ENCODE results near the gene CASR. TPM values are rescaled to one million over a fixed set of nuclear protein-coding genes. Genes with fewer than 3 reads are reported as not detected.
"Not testable (repeated sequence)": the region's sequence is repeated elsewhere in the genome, so short reads cannot be mapped to it uniquely, and the experiment has no call there.

The CASR gene
- not detected for polyA plus RNA-seq (2013, experiment 1 of 4)
- polyA plus RNA-seq (2013, experiment 2 of 4): not detected
- not detected for polyA plus RNA-seq (2013, experiment 3 of 4)
- not detected for polyA plus RNA-seq (2013, experiment 4 of 4)

- Histone ChIP-seq H3K4me1 (ENCODE audit: control insufficient read depth, insufficient read depth, low read length) (no peaks in the 10 kb centered on the region), H3K9me3 (ENCODE audit: control insufficient read depth, low read length) (no peaks in the 10 kb centered on the region), H3K36me3 (ENCODE audit: control insufficient read depth, insufficient read depth, low read length) (no peaks in the 10 kb centered on the region), H3K27ac (ENCODE audit: insufficient read depth, low read depth, low read length, poor library complexity, severe bottlenecking) (no peak within 1 kb of the TSS), H3K4me3 (ENCODE audit: insufficient read depth, low read depth, low read length) (peak within 1 kb of the TSS; percentile 25), H3K27me3 (ENCODE audit: control insufficient read depth, insufficient read depth, low read length, poor library complexity, severe bottlenecking) (peaks cover 75% of the 10 kb centered on the region)
- 12% methylated on average over 14 of the region's 14 CpGs for WGBS, 2 experiments
These were observed at the start of gene CASR for GRCh38 chr3:122183521-122183892. TSS of gene CASR (plus strand) at chr3:122183668. CDS start at chr3:122254190, 70,522 bp downstream.

DNA sequence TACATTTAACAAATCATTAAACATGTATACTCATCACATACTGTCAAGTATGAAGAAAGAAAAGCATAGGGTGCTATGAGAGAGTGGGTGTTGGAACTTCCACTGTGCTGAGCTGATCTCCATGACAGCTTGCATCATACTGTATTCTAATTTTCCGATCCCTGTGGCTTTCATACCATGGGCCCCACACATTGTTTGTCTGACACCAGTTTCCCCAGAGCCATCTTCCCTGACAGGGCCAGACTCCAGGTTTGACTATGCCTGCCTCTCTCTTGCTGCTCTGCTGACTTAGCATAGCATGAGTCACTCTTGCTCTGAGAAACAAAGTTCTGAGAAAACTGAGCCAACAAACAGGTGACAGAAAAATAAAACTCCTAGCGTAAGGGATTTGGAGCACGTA, 37.0 kb upstream of the CASR start:
- Histone ChIP-seq H3K36me3 (ENCODE audit: control insufficient read depth, insufficient read depth, low read length) (no peaks in the 10 kb centered on the region), H3K4me1 (ENCODE audit: control insufficient read depth, insufficient read depth, low read length) (no peaks in the 10 kb centered on the region), H3K27me3 (ENCODE audit: control insufficient read depth, insufficient read depth, low read length, poor library complexity, severe bottlenecking) (no peaks in the 10 kb centered on the region), H3K9me3 (ENCODE audit: control insufficient read depth, low read length) (no peaks in the 10 kb centered on the region), H3K4me3 (ENCODE audit: insufficient read depth, low read depth, low read length) (no peak overlapping the region), H3K27ac (ENCODE audit: insufficient read depth, low read depth, low read length, poor library complexity, severe bottlenecking) (no peak overlapping the region)
- 94% methylated on average over 3 of the region's 3 CpGs for WGBS, 2 experiments

- H3K27ac ChIP-seq (ENCODE audit: insufficient read depth, low read depth, low read length, poor library complexity, severe bottlenecking): no peak overlapping the region
- no peak overlapping the region for H3K4me3 ChIP-seq (ENCODE audit: insufficient read depth, low read depth, low read length)
- H3K9me3 ChIP-seq (ENCODE audit: control insufficient read depth, low read length): no peaks in the 10 kb centered on the region
- H3K36me3 ChIP-seq (ENCODE audit: control insufficient read depth, insufficient read depth, low read length): no peaks in the 10 kb centered on the region
- WGBS, 2 experiments: 82 to 83% methylated on average over 2 of the region's 2 CpGs
- no peaks in the 10 kb centered on the region for H3K4me1 ChIP-seq (ENCODE audit: control insufficient read depth, insufficient read depth, low read length)
- no peaks in the 10 kb centered on the region for H3K27me3 ChIP-seq (ENCODE audit: control insufficient read depth, insufficient read depth, low read length, poor library complexity, severe bottlenecking)
These were observed 34.4 kb upstream of the CASR start for GRCh38 chr3:122148941-122149627.

GRCh38 chr3:122151480-122151879, 32.0 kb upstream of the CASR start:
- Histone ChIP-seq H3K4me1 (ENCODE audit: control insufficient read depth, insufficient read depth, low read length) (no peaks in the 10 kb centered on the region), H3K27me3 (ENCODE audit: control insufficient read depth, insufficient read depth, low read length, poor library complexity, severe bottlenecking) (no peaks in the 10 kb centered on the region), H3K27ac (ENCODE audit: insufficient read depth, low read depth, low read length, poor library complexity, severe bottlenecking) (no peak overlapping the region), H3K36me3 (ENCODE audit: control insufficient read depth, insufficient read depth, low read length) (no peaks in the 10 kb centered on the region), H3K9me3 (ENCODE audit: control insufficient read depth, low read length) (no peaks in the 10 kb centered on the region), H3K4me3 (ENCODE audit: insufficient read depth, low read depth, low read length) (no peak overlapping the region)
- 77 to 93% methylated on average over 1 of the region's 2 CpGs for WGBS, 2 experiments

- not testable (repeated sequence) for H3K36me3 ChIP-seq (ENCODE audit: control insufficient read depth, insufficient read depth, low read length); H3K27ac ChIP-seq (ENCODE audit: insufficient read depth, low read depth, low read length, poor library complexity, severe bottlenecking); H3K27me3 ChIP-seq (ENCODE audit: control insufficient read depth, insufficient read depth, low read length, poor library complexity, severe bottlenecking); H3K4me3 ChIP-seq (ENCODE audit: insufficient read depth, low read depth, low read length); H3K4me1 ChIP-seq (ENCODE audit: control insufficient read depth, insufficient read depth, low read length); H3K9me3 ChIP-seq (ENCODE audit: control insufficient read depth, low read length)
- 82 to 84% methylated on average over 12 to 14 of the region's 31 CpGs for WGBS, 2 experiments
These were observed 18.5 kb upstream of the CASR start for GRCh38 chr3:122164983-122165382.

DNA sequence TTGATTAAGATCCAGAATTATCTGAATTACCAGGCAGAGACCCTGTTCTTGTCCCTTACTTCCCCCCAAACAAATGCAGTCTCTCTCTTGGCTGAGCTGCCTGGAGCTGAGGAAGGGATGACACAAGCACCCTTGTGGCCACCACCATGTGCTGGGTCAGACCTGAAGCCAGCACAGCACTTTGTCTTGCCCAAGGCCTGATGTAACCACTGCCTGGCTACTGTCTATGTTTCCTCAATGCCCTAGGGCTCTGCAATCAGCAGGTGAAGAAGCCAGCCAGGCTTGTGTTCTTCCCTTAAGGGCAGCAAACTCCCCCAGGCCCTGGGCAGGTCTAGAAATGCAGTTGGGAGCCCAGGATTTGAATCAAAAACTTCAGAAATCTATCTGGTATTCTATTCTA, 15.8 kb upstream of the CASR start:
- H3K4me3 ChIP-seq (ENCODE audit: insufficient read depth, low read depth, low read length): no peak overlapping the region
- H3K36me3 ChIP-seq (ENCODE audit: control insufficient read depth, insufficient read depth, low read length): no peaks in the 10 kb centered on the region
- no peaks in the 10 kb centered on the region for H3K27me3 ChIP-seq (ENCODE audit: control insufficient read depth, insufficient read depth, low read length, poor library complexity, severe bottlenecking)
- H3K4me1 ChIP-seq (ENCODE audit: control insufficient read depth, insufficient read depth, low read length): no peaks in the 10 kb centered on the region
- no peaks in the 10 kb centered on the region for H3K9me3 ChIP-seq (ENCODE audit: control insufficient read depth, low read length)
- H3K27ac ChIP-seq (ENCODE audit: insufficient read depth, low read depth, low read length, poor library complexity, severe bottlenecking): no peak overlapping the region

- Histone ChIP-seq H3K9me3 (ENCODE audit: control insufficient read depth, low read length) (no peaks in the 10 kb centered on the region), H3K27me3 (ENCODE audit: control insufficient read depth, insufficient read depth, low read length, poor library complexity, severe bottlenecking) (no peaks in the 10 kb centered on the region), H3K27ac (ENCODE audit: insufficient read depth, low read depth, low read length, poor library complexity, severe bottlenecking) (no peak overlapping the region), H3K36me3 (ENCODE audit: control insufficient read depth, insufficient read depth, low read length) (no peaks in the 10 kb centered on the region), H3K4me1 (ENCODE audit: control insufficient read depth, insufficient read depth, low read length) (no peaks in the 10 kb centered on the region), H3K4me3 (ENCODE audit: insufficient read depth, low read depth, low read length) (no peak overlapping the region)
- WGBS, 2 experiments: 87 to 89% methylated on average over 3 of the region's 3 CpGs
These were observed 15.4 kb upstream of the CASR start for GRCh38 chr3:122168044-122168443.

DNA sequence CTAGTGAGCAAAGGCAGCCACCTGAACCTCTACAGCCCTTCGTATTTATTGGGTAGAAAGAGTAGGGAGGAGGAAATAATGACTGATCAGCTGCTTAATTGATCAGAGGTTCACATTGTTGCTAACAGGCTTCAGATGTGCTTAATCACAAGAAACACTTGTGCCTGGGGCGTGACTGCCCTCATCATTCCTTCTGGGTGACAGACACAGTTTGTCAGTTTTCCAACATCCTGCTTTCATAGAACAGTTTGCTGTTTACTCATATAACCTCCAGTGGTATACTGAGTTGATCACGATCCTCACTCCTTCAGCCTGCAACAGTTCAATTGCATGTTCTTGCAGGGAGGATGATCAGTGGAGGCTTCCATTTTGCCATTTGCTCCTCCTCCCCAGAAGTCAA, 13.6 kb upstream of the CASR start:
- H3K4me1 ChIP-seq (ENCODE audit: control insufficient read depth, insufficient read depth, low read length): no peaks in the 10 kb centered on the region
- no peaks in the 10 kb centered on the region for H3K27me3 ChIP-seq (ENCODE audit: control insufficient read depth, insufficient read depth, low read length, poor library complexity, severe bottlenecking)
- no peak overlapping the region for H3K27ac ChIP-seq (ENCODE audit: insufficient read depth, low read depth, low read length, poor library complexity, severe bottlenecking)
- WGBS, 2 experiments: 78 to 81% methylated on average over 3 of the region's 3 CpGs
- H3K9me3 ChIP-seq (ENCODE audit: control insufficient read depth, low read length): no peaks in the 10 kb centered on the region
- no peak overlapping the region for H3K4me3 ChIP-seq (ENCODE audit: insufficient read depth, low read depth, low read length)
- no peaks in the 10 kb centered on the region for H3K36me3 ChIP-seq (ENCODE audit: control insufficient read depth, insufficient read depth, low read length)

DNA sequence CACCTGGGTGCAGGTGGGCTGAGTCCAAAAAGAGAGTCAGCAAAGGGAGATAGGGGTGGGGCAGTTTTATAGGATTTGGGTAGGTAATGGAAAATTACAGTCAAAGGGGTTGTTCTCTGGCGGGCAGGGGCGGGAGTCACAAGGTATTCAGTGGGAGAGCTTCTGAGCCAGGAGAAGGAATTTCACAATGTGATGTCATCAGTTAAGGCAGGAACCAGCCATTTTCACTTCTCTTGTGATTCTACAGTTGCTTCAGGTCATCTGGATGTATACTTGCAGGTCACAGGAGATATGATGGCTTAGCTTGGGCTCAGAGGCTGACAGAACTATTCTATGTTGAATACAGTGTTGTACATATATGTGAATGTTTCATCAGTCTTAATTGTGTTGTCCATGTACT, 12.1 kb upstream of the CASR start:
- not testable (repeated sequence) for H3K36me3 ChIP-seq (ENCODE audit: control insufficient read depth, insufficient read depth, low read length); H3K27ac ChIP-seq (ENCODE audit: insufficient read depth, low read depth, low read length, poor library complexity, severe bottlenecking); H3K4me3 ChIP-seq (ENCODE audit: insufficient read depth, low read depth, low read length); H3K4me1 ChIP-seq (ENCODE audit: control insufficient read depth, insufficient read depth, low read length); H3K27me3 ChIP-seq (ENCODE audit: control insufficient read depth, insufficient read depth, low read length, poor library complexity, severe bottlenecking); H3K9me3 ChIP-seq (ENCODE audit: control insufficient read depth, low read length)
- 73 to 76% methylated on average over 2 of the region's 2 CpGs for WGBS, 2 experiments

- no peak overlapping the region for H3K4me3 ChIP-seq (ENCODE audit: insufficient read depth, low read depth, low read length)
- no peaks in the 10 kb centered on the region for H3K36me3 ChIP-seq (ENCODE audit: control insufficient read depth, insufficient read depth, low read length)
- H3K27ac ChIP-seq (ENCODE audit: insufficient read depth, low read depth, low read length, poor library complexity, severe bottlenecking): no peak overlapping the region
- H3K4me1 ChIP-seq (ENCODE audit: control insufficient read depth, insufficient read depth, low read length): no peaks in the 10 kb centered on the region
- peaks cover 38% of the 10 kb centered on the region for H3K27me3 ChIP-seq (ENCODE audit: control insufficient read depth, insufficient read depth, low read length, poor library complexity, severe bottlenecking)
- H3K9me3 ChIP-seq (ENCODE audit: control insufficient read depth, low read length): no peaks in the 10 kb centered on the region
- WGBS, 2 experiments: 87 to 100% methylated on average over 1 to 5 of the region's 5 CpGs
These were observed 4.8 kb upstream of the CASR start for GRCh38 chr3:122178711-122179110.
